Body of pancreas (tissue), 4 donors: Measurements from ENCODE around the gene CNTNAP2.

Source experiments
- POLR2A ChIP-seq, 3 donors: fragments of 450-650 bp; IDR thresholded peaks; one replicate each; pipeline ENCODE4 v1.6.1; 2016; ENCODE audit warnings: antibody characterized with exemption in 3 of 3, mild to moderate bottlenecking in 2 of 3
- TF ChIP-seq, protein P1 (sequence below), 7 experiments: fragments of 450-650 bp in 4 of 7; fragments of 200-600 bp in 3 of 7; sonication (generic) in 3 of 7; IDR thresholded peaks; one replicate each; pipeline ENCODE4 v1.5.1; 2016 to 2019; ENCODE audit warnings: antibody characterized with exemption in 7 of 7

DNA sequence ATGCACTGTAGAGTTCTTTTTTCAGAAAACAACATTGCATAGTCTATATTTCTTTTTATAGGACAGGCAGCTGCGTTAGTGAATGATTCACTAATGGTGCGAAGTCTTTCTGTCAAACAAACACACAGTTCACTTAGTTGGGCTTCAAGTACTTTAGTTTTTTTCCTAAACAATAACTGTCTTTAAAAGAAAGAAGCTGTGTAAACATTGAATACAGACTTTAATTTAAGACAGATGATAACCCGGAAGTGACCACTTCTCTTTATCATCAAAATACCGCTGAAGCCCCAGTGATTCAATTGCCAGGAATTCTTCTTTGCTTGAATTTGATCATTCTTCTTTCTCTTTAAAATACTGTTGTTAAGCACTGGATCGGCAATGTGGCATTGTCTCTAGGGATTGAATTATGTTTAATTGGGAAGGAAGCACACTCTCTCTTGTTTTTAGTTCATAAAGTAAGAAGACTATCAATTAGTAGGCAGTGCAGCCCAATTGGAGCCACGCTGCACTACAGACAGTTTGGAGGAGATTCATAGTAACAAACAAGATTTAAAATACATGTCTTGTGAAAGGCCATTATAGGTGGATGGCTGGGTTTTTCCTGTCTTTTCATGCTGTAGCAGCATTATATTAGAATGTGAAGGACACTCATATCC is 30.4 kb downstream of the CNTNAP2 start:
- TF ChIP-seq, protein P1, sequence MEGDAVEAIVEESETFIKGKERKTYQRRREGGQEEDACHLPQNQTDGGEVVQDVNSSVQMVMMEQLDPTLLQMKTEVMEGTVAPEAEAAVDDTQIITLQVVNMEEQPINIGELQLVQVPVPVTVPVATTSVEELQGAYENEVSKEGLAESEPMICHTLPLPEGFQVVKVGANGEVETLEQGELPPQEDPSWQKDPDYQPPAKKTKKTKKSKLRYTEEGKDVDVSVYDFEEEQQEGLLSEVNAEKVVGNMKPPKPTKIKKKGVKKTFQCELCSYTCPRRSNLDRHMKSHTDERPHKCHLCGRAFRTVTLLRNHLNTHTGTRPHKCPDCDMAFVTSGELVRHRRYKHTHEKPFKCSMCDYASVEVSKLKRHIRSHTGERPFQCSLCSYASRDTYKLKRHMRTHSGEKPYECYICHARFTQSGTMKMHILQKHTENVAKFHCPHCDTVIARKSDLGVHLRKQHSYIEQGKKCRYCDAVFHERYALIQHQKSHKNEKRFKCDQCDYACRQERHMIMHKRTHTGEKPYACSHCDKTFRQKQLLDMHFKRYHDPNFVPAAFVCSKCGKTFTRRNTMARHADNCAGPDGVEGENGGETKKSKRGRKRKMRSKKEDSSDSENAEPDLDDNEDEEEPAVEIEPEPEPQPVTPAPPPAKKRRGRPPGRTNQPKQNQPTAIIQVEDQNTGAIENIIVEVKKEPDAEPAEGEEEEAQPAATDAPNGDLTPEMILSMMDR (IDR thresholded peaks at IDR 0.05) = no peak
- no peak for TF ChIP-seq POLR2A (IDR thresholded peaks at IDR 0.05)
